Fibroblast of peridontal ligament (primary cell): ENCODE measurements around the gene PTPRK.
"Not testable (repeated sequence)": the region's sequence is repeated elsewhere in the genome, so short reads cannot be mapped to it uniquely, and the experiment has no call there.

Experiments used
- DNase-seq: peaks from one replicate; pipeline ENCODE4 v3.0.0-alpha.2; 2010; ENCODE audit errors: extremely low read depth

PTPRK gene

DNA sequence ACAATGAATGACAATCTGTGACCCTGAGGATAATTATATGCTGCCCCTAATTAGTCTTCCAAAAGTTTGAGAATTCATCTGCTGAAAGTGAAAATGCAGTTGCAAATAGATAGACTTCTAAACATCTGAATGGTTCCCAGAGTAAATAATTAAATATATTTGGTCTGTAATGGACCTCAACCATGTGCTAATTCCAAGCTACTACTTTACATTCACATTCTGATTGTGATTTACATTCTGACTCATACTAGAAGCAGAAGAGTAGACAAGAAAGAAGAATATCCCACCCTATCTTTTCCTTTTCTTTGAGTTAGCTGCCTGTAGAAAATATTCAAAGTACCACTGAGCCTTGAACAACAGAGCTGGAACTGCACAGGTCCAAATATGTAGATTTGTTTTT, 80.8 kb downstream of the PTPRK start:
- DNase-seq: no peak

DNA sequence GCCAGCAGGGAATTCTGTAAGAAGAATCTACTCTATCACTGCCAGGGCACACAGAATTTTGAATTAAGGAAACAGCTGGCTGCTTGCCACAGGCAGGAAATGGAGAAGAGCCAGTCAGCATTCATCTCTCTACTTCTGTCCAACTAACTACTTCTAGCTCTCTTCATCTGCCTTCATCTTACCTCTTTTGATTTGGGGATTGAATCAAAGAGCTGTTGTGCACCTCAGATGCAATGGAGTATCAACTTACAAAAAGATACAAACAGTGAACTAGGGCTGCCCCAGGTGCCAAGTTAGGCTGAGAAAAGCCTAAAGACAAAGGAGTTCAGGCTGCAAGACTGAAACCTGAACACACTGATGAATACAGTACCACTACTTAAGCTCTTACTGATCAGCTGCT, 82.0 kb downstream of the PTPRK start:
- peak; percentile 58 for DNase-seq

DNA sequence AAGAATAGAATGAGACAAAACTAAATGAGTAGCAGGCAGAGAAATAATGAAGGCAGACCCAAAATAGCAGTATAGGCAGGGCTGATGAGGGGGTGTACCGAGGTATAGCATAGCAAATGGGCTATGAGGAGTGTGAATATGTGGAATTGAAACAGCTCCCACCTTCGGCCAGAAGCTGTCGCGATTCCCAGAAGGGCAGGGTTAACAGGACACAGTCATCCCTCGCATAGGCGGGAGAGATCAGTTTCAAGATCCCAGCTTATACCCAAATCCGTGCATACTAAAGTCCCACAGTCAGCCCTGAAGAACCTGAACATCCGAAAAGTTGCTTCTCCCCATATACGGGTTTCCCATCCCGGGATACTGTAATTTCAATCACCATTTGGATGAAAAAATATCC, 82.7 kb downstream of the PTPRK start:
- DNase-seq: no peak

DNA sequence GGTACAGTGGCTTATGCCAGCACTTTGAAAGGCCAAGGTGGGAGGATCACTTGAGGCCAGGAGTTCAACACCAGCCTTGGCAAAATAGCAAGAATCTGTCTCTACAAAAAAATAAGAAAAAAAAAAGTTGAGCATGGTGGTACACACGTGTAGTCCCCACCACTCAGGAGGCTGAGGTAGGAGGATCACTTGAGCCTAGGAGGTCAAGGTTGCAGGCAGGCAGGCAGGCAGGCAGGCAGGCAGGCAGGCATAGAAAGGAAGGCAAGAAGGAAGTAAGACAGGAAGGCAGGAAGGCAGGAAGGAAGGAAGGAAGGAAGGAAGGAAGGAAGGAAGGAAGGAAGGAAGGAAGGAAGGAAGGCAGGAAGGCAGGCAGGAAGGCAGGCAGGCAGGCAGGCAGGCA, 85.6 kb downstream of the PTPRK start:
- DNase-seq: not testable (repeated sequence)

DNA sequence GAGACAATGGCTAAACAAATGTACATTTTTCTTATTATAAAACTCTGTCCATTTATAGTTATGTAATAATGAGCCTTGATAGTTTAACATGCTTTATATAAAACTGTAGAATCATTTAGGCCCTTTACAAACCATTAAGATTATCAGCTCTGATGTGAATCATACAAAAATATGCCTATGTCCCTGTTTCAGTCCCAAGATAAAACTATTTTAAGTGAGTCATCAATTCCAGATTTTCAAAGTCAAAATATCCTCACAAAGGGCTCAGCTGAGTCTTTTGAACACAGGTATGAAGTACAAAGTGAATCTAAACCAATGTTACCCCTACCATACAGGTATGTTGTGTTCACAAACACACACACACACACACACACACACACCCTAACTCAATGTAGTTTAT, 88.0 kb downstream of the PTPRK start:
- peak; percentile 66 for DNase-seq

DNA sequence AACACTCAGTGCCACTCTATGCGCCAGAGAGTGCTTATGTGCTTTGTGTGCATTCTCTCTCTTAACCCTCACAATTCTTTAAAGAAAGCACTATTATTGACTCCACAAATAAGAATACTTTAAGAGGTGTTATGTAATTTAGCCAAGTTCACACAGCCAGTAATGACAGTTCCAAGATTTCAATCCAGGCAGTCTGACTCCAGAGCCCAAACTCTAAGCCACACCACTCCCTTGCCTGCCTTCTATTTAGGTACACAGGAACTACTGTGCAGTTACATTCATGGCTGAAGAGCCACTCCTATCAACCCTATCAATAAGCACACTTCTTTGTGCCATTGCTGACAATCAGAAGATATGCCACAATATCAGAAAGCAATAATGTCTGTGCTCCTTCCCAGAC, 93.3 kb downstream of the PTPRK start:
- no peak for DNase-seq

DNA sequence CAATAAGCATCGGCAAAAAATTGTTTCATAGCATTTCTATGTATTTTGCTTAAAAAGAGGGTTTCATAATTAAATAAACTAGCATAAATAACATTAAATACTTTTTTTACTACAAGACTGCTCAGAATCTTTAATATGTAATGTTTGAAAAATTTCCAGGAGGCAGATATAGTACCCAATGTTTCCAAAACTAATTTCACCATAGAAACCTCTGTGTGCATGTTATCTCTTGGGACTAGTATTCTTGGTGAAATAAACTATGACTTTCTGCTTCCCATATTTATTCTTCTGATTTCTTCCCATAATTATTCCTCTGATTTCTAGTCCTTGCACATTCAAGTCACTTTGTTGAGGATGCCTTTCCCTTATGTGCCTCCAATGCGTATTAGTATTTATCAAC, 94.5 kb downstream of the PTPRK start:
- no peak for DNase-seq

DNA sequence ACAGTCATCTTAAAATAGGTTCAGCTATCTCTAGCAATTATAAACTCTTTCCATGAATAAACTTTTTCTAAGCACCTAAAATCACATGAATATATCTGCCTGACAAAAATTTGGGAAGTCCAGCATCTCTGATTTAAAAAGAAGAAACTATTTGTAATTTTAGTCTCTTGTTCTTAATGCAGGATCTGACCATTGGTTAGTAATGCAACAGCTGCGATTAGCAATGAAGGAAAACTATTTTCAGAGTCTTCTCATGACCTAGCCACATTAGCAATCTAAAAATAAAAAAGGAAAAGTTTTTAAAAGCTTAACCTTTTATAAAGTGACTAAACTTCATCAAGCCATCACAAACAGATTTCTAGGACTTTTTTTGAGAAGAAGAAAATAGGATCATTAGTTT, 97.5 kb downstream of the PTPRK start:
- DNase-seq: no peak

DNA sequence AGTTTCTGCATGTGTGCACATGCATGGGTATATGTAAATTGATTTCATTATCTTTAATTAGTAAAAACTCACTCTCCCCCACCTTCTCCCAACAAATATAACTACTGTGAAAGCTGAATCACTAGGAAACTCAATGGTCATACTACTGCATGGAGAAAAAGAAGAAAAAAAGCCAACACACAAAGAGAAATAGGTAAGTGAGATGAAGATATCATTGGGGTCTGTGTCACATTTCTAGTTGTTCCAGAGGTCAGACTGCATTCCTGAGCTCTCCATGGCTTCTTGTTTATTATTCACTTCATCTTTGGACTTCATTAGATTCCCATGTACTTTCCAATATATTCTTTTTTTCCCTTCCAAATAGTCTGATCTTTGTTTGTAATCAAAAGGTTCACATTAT, 98.2 kb downstream of the PTPRK start:
- no peak for DNase-seq

DNA sequence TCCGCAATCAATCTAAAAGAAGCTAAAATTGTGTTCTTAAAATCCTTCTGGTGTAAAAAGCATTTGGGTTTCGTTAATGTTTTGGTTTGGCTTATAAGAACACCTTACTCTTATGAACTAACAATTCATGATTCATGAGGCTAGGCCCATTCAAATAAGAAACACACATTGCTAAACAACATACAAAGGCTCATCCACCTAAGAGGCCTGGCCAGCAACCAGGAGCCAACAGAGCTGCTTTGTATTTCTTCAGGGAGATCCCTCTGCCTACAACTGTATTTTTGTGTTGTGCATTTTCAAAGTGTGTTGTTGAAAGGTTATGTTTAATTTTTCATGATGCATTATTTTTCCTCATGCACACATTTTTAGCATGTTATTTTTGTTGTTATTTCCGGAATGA, 98.6 kb downstream of the PTPRK start:
- DNase-seq: no peak

DNA sequence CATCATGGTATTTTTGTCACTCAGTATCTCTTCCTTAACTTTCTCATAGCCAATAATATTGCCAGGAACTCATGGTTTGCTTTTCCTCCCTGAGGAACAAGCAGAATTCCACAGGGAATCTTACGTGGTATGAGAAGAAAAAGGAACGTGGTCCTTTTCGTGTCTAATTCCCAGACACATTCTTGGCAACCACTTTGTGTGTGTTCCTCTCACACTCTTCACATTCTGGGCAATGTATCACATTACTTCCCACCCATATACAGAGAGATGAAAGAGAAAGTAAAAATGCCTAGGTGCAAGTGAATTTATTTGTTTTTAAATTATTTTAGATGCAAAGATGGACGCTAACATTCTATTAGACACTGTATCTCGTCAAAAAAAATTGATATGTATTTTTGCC, 102.7 kb downstream of the PTPRK start:
- DNase-seq: peak; percentile 46

DNA sequence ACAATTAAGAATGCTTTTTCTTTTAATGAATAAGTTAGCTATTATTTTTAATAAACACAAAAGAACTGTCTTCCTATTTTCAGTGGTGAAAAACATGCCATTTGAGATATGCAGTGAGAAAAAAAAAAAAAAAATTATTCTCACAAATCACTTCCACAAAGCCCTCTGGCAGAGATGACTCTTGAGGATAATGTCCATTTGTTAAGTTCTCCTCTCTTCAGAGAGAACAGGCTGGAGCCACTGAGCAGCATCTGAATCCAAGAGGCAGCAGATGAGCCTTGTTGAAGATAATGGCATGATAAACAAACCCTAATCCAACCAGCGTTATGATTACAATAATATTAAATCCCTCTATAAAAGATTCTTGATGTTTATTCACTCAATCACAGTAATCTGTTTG, 105.0 kb downstream of the PTPRK start:
- no peak for DNase-seq

DNA sequence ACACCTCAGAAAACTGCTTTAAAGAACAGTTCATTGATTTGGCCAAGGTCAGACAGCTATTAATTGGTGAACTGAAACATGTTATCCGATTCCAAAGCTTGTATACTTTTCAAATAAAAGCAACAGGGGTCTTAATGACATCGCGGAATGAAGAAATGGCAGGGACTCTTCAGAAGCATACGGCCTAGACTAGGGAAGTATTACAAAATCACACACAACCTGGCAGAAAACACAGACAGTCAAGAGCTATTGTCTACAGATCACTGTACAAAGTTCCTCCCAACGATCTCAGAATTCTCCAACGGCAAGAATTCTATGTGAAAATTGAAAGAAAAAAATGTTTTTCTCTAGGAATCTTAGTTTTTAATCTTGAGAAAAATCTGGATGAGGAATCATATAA, 105.5 kb downstream of the PTPRK start:
- DNase-seq: no peak

DNA sequence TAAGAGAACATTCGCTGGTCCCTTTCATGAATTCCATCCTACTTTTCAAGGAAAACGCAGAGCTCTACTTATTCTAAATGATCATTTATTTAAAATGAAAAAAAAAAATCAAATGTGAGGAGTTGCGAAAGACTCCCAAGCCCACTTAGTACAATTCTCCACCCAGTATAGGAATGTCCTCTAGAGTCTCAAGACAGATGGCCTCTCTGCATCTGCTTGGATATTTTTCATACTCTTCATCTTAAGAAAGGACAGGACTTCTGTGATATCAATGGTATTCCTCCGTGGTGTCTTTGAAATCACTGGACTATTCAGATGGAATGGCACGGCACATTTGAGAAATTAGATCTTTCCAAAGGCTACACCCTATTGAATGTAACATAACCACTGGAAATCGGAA, 107.1 kb downstream of the PTPRK start:
- no peak for DNase-seq

DNA sequence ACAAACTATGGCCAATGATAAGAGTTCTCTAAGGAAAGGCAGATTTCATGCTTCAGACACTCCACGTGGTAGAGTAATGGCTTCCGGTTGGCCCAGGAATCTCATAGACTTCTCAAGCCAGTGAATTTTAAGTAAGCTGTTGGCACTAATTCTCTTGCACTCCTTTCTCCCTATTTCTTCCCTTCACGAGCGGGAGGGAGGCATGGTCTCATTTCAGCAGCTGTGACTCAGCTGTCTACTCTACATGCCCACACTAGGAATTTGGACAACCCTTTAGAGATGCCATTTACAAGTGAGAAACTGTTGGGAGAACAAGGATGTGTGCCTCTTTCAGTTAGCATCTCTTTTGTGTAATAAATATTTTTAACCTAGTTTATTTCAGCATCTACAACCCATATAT, 107.7 kb downstream of the PTPRK start:
- DNase-seq: no peak

DNA sequence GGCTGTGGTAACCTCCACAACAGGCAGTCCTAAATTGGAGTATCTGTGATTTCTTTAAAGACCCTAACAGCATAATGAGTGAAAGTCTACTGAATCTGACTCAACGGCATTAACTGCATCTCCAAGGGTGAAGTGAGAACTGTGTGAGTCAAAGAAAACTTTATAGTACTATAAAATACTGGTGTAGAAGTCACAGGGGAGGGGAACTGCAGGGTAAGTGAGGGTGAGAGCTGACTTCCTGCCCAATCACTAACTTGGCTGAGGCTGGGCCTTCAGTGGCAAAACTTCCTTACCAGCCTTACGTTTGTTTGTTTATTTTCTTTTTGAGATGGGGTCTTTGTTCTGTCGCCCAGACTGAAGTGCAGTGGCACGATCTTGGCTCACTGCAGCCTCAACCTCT, 109.8 kb downstream of the PTPRK start:
- no peak for DNase-seq

DNA sequence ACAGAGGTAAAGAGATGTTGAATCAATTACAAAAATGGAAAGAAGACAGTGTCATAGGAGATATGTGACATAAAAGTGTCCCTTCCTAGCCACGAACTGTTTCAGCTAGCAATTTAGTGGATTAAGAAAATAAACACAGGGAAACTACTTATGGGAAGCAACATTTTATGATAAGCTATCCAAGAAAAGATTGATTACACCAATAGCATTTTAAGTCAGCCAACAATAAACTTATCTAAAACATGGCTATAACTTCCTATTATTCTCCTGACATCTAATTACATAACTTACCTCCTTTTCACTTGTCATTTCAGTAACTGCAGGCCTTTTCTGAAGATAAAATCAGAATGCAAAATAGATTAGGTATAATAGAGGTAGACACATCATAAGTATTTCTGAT, 111.4 kb downstream of the PTPRK start:
- DNase-seq: no peak

DNA sequence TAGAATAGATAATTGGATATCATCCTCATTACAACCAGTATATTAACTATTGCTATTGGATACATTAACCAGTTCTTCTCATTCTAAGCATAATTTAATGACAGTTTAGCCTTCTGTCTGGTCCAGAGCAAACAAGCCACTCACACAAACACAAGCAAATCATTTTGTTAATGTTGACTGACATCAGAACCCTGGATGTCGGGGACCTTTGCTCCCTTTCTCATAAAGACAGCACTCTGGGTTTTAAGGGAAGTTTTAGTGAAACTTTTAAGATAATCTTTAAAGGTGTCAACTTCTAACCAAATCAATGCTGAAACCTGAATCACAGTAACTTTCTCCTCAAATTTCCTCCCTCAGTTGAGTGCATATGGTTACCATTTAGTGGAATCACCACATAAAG, 113.9 kb downstream of the PTPRK start:
- DNase-seq: no peak

DNA sequence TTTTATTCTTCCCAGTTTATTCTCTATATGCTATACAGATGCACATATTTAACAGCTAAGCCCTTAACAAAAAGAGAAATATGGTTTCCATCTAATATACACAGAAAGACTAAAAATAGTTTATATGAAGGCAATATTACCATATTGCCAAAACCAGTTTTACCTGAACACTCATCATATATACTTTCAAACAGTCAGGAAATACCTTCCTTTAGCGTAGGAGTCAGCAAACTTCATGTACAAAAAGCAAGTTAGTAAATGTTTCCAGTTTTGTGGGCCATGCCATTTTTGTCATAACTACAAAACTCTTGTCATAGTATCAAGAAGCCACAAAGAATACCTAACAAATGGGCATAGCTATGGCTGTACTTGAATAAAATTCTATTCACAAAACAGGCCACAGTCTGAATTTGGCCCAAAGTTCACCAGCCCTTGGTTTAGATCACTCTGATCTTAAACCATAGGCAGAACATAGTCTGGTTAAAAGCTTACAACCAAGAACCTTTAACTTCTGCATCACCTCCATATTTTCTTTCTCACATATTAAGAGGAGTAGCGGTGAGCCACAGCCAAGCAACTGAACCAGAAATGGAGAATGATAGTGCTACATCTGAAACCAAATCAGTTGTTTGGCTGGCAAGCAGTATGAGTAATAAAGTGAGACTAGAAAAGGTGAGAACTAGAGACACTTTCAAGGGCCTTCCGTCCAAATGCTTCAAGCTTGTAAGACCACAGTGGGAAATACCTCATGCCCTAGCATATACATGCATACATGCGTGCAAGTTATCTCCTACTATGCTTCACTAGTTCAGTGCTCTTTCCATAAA, 116.6 kb downstream of the PTPRK start:
- no peak for DNase-seq

DNA sequence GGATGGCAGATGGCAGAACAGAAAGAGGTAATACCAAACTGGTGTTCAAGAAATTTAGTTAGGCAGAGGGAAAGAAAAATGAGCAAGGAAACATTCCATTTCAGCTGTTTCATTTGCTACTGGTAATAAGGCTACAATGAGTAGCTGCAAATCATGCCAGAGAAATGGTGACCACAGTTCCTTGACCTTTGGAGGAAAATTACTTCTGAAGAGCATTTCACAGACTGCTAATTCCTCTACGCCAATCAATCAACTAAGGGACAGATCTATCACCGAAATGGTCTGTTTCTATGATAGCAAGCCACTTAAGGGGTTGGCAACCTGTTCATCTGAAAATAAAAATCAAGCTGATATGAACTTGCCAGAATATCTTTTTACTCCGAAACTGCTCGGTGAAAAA, 119.5 kb downstream of the PTPRK start:
- DNase-seq: no peak

DNA sequence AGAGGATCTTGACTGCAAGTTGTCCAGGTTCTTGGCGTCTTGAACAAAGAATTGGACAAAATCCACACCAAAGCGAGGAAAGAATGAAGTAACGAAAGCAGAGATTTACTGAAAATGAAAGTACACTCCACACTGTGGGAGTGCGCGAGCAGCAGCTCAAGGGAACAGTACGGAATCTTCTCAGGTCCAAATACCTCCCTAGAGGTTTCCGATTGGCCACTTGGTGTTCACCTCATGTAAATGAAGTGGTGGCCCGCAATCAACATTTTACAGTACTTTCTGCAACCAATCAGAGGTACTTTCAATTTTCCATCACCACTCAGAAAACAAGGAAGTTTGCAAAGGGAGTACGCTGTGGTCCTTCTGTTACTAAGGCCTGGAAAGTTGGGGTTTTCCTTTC, 122.4 kb downstream of the PTPRK start:
- peak; percentile 37 for DNase-seq

DNA sequence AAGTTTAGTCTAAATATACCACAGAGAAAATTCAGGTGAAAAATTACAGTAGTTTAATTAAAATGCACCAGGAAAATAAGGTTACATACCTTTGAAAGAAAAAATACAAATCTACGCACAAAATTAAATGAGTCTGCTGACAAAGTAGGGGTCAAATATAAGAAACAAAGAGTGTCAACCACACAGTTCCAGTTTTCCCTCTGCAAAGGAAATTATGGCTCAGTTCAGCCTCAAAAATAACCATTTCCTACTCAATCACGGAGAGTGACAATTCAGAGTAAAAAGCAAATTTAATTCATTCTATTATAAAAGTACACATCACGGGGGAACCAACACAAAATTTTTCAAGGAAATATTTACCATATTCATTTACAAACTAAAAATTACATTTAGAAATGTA, 124.8 kb downstream of the PTPRK start:
- DNase-seq: no peak

DNA sequence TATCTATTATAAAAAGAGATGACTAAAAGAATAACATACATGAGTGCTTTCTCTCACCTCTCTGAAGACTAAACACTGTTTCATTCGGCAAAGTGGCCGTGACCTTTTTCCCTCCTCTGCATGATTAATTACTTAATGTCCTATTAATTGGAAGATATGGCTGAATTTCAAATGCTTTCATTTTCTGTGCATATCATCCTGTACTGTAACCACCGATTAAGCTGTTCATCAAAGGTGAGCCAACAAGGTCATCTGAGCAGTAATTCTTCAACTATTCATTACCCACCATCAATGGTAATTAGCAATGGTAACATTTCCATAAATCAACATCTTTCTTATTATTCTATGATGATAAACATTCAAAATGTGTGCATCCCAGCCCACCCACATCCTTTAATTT, 125.2 kb downstream of the PTPRK start:
- DNase-seq: no peak

DNA sequence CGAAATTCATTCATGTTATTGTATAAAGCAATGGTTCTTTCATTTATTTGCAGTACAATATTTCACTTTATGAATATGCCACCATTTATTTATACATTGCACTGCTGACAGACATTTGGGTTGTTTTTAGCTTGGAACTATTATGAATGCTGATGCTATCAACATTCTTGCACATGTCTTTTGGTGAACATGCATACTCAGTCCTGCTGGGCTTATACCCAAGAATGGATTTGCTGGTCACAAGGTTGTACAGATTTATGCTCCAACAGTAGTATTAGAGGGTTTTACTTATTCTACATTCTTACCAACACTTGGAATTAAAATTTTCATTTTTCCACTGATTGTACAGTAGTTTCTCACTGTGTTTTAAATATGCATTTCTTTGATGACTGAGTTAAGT, 126.2 kb downstream of the PTPRK start:
- DNase-seq: peak; percentile 60
